ENCODE measurements around the gene SEMA6A. TPM values are rescaled to one million over a fixed set of nuclear protein-coding genes. Genes with fewer than 3 reads are reported as not detected.

The SEMA6A gene
- total RNA-seq, 2 experiments from 2014 or later: 0.10 to 0.14 TPM

- H3K27me3 Mint-ChIP-seq (ENCODE audit: low read depth): no peaks in the 10 kb centered on the region
- no peak overlapping the region for H3K4me3 Mint-ChIP-seq
- H3K4me1 Mint-ChIP-seq (ENCODE audit: low read depth): no peaks in the 10 kb centered on the region
- H3K27ac Mint-ChIP-seq: no peak overlapping the region
- no peak for DNase-seq
- CTCF ChIA-PET: no interaction called here
- intact Hi-C loops (cut with micrococcal nuclease): no loop called here
- no peaks in the 10 kb centered on the region for H3K9me3 Mint-ChIP-seq
- peaks cover 21% of the 10 kb centered on the region for H3K36me3 Mint-ChIP-seq (ENCODE audit: low read depth)
Observed at GRCh38 chr5:116406306-116407041, 168.1 kb downstream of the SEMA6A start.

GRCh38 chr5:116404792-116405191, 169.8 kb downstream of the SEMA6A start:
- no peak for DNase-seq
- CTCF ChIA-PET: no interaction called here
- intact Hi-C loops (cut with micrococcal nuclease): no loop called here
- Mint-ChIP-seq H3K4me1 (ENCODE audit: low read depth) (no peaks in the 10 kb centered on the region), H3K9me3 (no peaks in the 10 kb centered on the region), H3K4me3 (no peak overlapping the region), H3K27me3 (ENCODE audit: low read depth) (no peaks in the 10 kb centered on the region), H3K36me3 (ENCODE audit: low read depth) (peaks cover 27% of the 10 kb centered on the region), H3K27ac (no peak overlapping the region)

GRCh38 chr5:116404016-116404415, 170.6 kb downstream of the SEMA6A start:
- H3K9me3 Mint-ChIP-seq: no peaks in the 10 kb centered on the region
- H3K27me3 Mint-ChIP-seq (ENCODE audit: low read depth): no peaks in the 10 kb centered on the region
- CTCF ChIA-PET: no interaction called here
- no peak overlapping the region for H3K4me3 Mint-ChIP-seq
- no peak overlapping the region for H3K27ac Mint-ChIP-seq
- peaks cover 33% of the 10 kb centered on the region for H3K36me3 Mint-ChIP-seq (ENCODE audit: low read depth)
- intact Hi-C loops (cut with micrococcal nuclease): no loop called here
- DNase-seq: no peak
- no peaks in the 10 kb centered on the region for H3K4me1 Mint-ChIP-seq (ENCODE audit: low read depth)

GRCh38 chr5:116402235-116402634, 172.4 kb downstream of the SEMA6A start:
- Mint-ChIP-seq H3K9me3 (no peaks in the 10 kb centered on the region), H3K4me1 (ENCODE audit: low read depth) (no peaks in the 10 kb centered on the region), H3K27ac (no peak overlapping the region), H3K27me3 (ENCODE audit: low read depth) (no peaks in the 10 kb centered on the region), H3K36me3 (ENCODE audit: low read depth) (peaks cover 33% of the 10 kb centered on the region), H3K4me3 (no peak overlapping the region)
- CTCF ChIA-PET: no interaction called here
- intact Hi-C loops (cut with micrococcal nuclease): no loop called here
- DNase-seq: no peak

GRCh38 chr5:116401576-116401975, 173.0 kb downstream of the SEMA6A start:
- Mint-ChIP-seq H3K4me1 (ENCODE audit: low read depth) (no peaks in the 10 kb centered on the region), H3K27ac (no peak overlapping the region), H3K9me3 (no peaks in the 10 kb centered on the region), H3K27me3 (ENCODE audit: low read depth) (no peaks in the 10 kb centered on the region), H3K36me3 (ENCODE audit: low read depth) (peaks cover 32% of the 10 kb centered on the region), H3K4me3 (no peak overlapping the region)
- intact Hi-C loops (cut with micrococcal nuclease): no loop called here
- CTCF ChIA-PET: no interaction called here
- DNase-seq: no peak

- no peak overlapping the region for H3K4me3 Mint-ChIP-seq
- H3K4me1 Mint-ChIP-seq (ENCODE audit: low read depth): no peaks in the 10 kb centered on the region
- no peak overlapping the region for H3K27ac Mint-ChIP-seq
- no peaks in the 10 kb centered on the region for H3K9me3 Mint-ChIP-seq
- intact Hi-C loops (cut with micrococcal nuclease): no loop called here
- H3K27me3 Mint-ChIP-seq (ENCODE audit: low read depth): no peaks in the 10 kb centered on the region
- H3K36me3 Mint-ChIP-seq (ENCODE audit: low read depth): peaks cover 22% of the 10 kb centered on the region
- DNase-seq: no peak
- CTCF ChIA-PET: no interaction called here
Observed at GRCh38 chr5:116396476-116397099, 178.0 kb downstream of the SEMA6A start.

- Mint-ChIP-seq H3K27ac (no peak overlapping the region), H3K27me3 (ENCODE audit: low read depth) (no peaks in the 10 kb centered on the region), H3K4me3 (no peak overlapping the region), H3K4me1 (ENCODE audit: low read depth) (no peaks in the 10 kb centered on the region), H3K9me3 (peaks cover 2% of the 10 kb centered on the region), H3K36me3 (ENCODE audit: low read depth) (peaks cover 22% of the 10 kb centered on the region)
- intact Hi-C loops (cut with micrococcal nuclease): no loop called here
- CTCF ChIA-PET: no interaction called here
- DNase-seq: no peak
Observed at GRCh38 chr5:116395631-116396203, 178.9 kb downstream of the SEMA6A start.

GRCh38 chr5:116395226-116395625, 179.4 kb downstream of the SEMA6A start:
- Mint-ChIP-seq H3K27me3 (ENCODE audit: low read depth) (no peaks in the 10 kb centered on the region), H3K4me1 (ENCODE audit: low read depth) (no peaks in the 10 kb centered on the region), H3K4me3 (no peak overlapping the region), H3K36me3 (ENCODE audit: low read depth) (peaks cover 21% of the 10 kb centered on the region), H3K9me3 (peaks cover 2% of the 10 kb centered on the region), H3K27ac (no peak overlapping the region)
- CTCF ChIA-PET: interaction anchor here (0.6 kb wide), 1 partner anchor 135 kb away, joined by 5 read pairs; no protein-coding TSS in a partner anchor
- DNase-seq: no peak
- intact Hi-C loops (cut with micrococcal nuclease): no loop called here

GRCh38 chr5:116394186-116394867, 180.3 kb downstream of the SEMA6A start:
- no peaks in the 10 kb centered on the region for H3K27me3 Mint-ChIP-seq (ENCODE audit: low read depth)
- no peak overlapping the region for H3K27ac Mint-ChIP-seq
- no peak for DNase-seq
- peaks cover 2% of the 10 kb centered on the region for H3K9me3 Mint-ChIP-seq
- no peak overlapping the region for H3K4me3 Mint-ChIP-seq
- intact Hi-C loops (cut with micrococcal nuclease): no loop called here
- peaks cover 20% of the 10 kb centered on the region for H3K36me3 Mint-ChIP-seq (ENCODE audit: low read depth)
- CTCF ChIA-PET: no interaction called here
- H3K4me1 Mint-ChIP-seq (ENCODE audit: low read depth): no peaks in the 10 kb centered on the region
